Muscle layer of colon (tissue), 2 donors: ENCODE measurements around the gene CPA3.

Source experiments
- H3K27ac ChIP-seq: one replicate; pipeline ENCODE4 v1.7.0; 2013; ENCODE audit warnings: low read depth, mild to moderate bottlenecking, low read length, moderate library complexity
- H3K27me3 ChIP-seq, 2 donors: one replicate each; pipeline ENCODE4 v1.7.0; 2013; ENCODE audit warnings: low read length in 2 of 2, mild to moderate bottlenecking in 2 of 2; ENCODE audit not compliant: insufficient read depth in 2 of 2, control insufficient read depth in 1 of 2
- H3K36me3 ChIP-seq: one replicate; pipeline ENCODE4 v1.7.0; 2013; ENCODE audit warnings: mild to moderate bottlenecking, low read length; ENCODE audit not compliant: insufficient read depth
- H3K4me1 ChIP-seq: one replicate; pipeline ENCODE4 v1.7.0; 2013; ENCODE audit warnings: mild to moderate bottlenecking, low read length; ENCODE audit not compliant: insufficient read depth
- H3K4me3 ChIP-seq, 2 donors: one replicate each; pipeline ENCODE4 v1.7.0; 2013; ENCODE audit warnings: low read length in 2 of 2, low read depth in 1 of 2, mild to moderate bottlenecking in 1 of 2, moderate library complexity in 1 of 2
- H3K9ac ChIP-seq: one replicate; pipeline ENCODE4 v1.7.0; 2013; ENCODE audit warnings: low read length
- H3K9me3 ChIP-seq: one replicate; pipeline ENCODE4 v1.7.0; 2013; ENCODE audit warnings: mild to moderate bottlenecking, low read length
- donor health status: abdominal sarcoma.
- donor health status: Adenocarcinoma of cecum.

The CPA3 gene

DNA sequence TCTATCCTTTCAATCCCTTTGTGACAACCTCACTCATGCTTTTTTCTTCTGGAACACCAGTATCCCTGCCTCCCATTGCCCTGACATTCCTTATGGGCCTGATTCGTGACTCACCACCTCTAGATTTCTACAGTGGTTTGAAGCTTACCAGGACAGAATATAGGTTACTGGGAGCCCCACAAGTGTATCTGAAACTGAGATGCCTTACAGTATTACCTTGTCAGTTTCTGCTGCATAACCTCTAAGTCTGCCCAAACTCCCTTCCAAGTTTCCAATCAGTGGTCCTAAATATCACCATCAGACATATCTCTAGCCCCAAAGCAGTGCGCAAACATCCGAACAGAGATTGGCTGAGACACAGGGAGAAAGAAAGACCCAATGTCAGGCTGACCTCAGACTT is 31.9 kb upstream of the CPA3 start:
- Histone ChIP-seq H3K36me3 (no peaks in the 10 kb centered on the region), H3K4me1 (no peaks in the 10 kb centered on the region), H3K9me3 (no peaks in the 10 kb centered on the region), H3K4me3 (no peak overlapping the region), H3K9ac (no peak overlapping the region), H3K27ac (no peak overlapping the region), H3K27me3 (no peaks in the 10 kb centered on the region)

DNA sequence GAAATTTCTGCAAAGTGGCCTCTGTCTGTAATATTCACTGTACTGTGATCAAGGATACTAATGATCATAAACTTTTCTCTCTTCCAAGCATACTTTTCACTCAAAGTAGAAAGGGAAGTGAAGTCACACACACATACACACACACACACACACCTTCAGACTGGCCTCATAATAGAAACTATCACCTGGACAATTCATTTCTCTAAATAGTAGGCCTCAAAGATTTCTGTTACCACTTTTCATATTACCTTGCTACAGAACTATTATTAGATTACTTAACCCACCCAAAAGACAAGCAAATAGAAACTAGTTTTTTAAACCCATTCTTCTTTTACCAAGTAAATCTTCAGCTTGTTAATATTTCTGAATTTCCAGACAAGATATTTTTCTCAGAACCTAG is 25.3 kb upstream of the CPA3 start:
- Histone ChIP-seq H3K4me3 (no peak overlapping the region), H3K9ac (no peak overlapping the region), H3K4me1 (no peaks in the 10 kb centered on the region), H3K27me3 (no peaks in the 10 kb centered on the region), H3K36me3 (no peaks in the 10 kb centered on the region), H3K9me3 (no peaks in the 10 kb centered on the region), H3K27ac (no peak overlapping the region)

DNA sequence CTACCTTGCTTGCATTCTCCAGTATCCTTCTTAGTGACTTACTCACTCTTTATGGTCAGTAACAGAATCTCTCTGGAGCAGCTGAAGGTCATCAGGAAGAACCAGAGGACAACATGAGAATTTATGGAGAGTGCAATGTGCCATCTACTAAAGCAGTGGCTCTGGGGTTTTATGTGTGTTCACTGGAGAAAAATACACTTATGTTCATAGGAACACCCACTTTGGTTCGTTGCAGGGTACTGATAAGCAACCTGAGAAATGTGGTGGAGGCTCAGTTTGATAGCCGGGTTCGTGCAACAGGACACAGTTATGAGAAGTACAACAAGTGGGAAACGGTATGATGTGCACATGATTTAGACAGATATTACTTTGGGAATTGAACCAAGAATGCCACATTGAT is 24.6 kb upstream of the CPA3 start:
- no peak overlapping the region for H3K27ac ChIP-seq
- no peaks in the 10 kb centered on the region for H3K27me3 ChIP-seq
- no peaks in the 10 kb centered on the region for H3K36me3 ChIP-seq
- H3K4me1 ChIP-seq = no peaks in the 10 kb centered on the region
- H3K9me3 ChIP-seq = no peaks in the 10 kb centered on the region
- H3K9ac ChIP-seq = no peak overlapping the region
- no peak overlapping the region for H3K4me3 ChIP-seq

DNA sequence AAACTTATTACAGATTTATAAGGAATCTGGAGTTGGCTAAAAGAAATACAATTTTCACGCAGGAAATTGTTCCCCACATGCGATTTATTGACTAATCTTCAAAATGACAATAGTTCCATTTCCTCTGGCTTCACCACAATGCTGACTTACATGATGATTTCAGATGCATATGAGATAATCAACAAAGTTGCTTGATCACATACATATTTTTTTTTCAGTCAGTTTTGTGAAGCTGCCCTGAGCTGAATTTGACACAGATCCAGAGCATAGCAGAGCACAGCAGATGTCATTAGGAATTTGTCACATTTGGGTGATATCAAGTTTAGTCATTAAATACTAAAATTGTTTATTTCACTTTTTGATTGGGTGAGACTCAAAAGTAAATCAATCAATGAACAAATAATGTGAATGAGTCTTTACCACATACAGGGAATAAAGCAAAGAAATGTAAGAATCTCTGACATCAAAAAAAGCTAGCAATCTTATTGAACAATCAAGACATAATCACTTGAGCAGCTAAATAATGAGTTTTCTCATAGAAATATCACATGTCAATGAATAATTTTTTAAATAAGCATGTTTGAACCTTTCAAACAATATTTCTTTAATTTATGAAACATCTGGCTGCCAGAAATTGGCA is 19.2 kb upstream of the CPA3 start:
- Histone ChIP-seq H3K27me3 (no peaks in the 10 kb centered on the region), H3K9ac (no peak overlapping the region), H3K4me1 (no peaks in the 10 kb centered on the region), H3K4me3 (no peak overlapping the region), H3K36me3 (no peaks in the 10 kb centered on the region), H3K9me3 (no peaks in the 10 kb centered on the region), H3K27ac (no peak overlapping the region)

DNA sequence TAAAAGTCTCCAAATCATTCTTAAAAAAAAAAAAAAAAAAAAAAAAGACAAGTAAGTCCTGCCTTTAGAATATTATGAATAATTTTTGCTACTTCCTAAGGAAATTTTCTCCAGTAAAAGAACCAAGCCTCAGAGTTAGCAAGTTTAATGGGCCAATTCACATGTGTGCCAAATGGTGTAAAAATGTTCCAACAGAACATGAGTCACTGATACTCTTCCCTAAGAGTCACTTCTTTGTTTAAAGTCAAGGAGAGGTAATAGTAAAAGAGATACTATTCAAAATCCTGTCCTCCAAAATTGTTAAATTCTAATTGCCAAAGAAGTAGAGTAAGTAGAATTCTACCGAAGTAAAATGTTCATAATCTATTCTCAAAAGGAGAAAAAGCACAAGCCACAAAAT is 17.7 kb upstream of the CPA3 start:
- Histone ChIP-seq H3K9ac (no peak overlapping the region), H3K36me3 (no peaks in the 10 kb centered on the region), H3K27ac (no peak overlapping the region), H3K4me3 (no peak overlapping the region), H3K9me3 (no peaks in the 10 kb centered on the region), H3K4me1 (no peaks in the 10 kb centered on the region), H3K27me3 (no peaks in the 10 kb centered on the region)

DNA sequence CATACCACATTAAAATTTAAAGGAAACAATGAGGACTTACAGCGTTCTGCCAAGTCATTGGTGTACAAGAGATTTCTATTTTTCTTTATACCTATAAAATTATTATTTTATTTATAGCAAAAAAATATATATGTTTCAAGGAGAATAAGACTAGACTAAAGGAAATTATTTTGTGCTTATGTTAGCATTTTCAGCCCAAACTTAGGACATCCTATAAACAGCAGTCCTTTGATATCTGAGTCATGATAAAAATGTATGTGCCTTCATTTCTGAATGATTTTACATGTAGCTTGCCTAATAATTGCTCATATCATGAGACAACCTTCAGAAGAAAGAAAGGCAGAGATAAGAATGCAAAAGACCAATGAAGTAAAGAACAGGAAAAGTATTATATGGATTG is 16.7 kb upstream of the CPA3 start:
- no peak overlapping the region for H3K4me3 ChIP-seq
- no peak overlapping the region for H3K27ac ChIP-seq
- H3K9me3 ChIP-seq = no peaks in the 10 kb centered on the region
- H3K9ac ChIP-seq = no peak overlapping the region
- H3K27me3 ChIP-seq = no peaks in the 10 kb centered on the region
- H3K4me1 ChIP-seq = no peaks in the 10 kb centered on the region
- no peaks in the 10 kb centered on the region for H3K36me3 ChIP-seq

DNA sequence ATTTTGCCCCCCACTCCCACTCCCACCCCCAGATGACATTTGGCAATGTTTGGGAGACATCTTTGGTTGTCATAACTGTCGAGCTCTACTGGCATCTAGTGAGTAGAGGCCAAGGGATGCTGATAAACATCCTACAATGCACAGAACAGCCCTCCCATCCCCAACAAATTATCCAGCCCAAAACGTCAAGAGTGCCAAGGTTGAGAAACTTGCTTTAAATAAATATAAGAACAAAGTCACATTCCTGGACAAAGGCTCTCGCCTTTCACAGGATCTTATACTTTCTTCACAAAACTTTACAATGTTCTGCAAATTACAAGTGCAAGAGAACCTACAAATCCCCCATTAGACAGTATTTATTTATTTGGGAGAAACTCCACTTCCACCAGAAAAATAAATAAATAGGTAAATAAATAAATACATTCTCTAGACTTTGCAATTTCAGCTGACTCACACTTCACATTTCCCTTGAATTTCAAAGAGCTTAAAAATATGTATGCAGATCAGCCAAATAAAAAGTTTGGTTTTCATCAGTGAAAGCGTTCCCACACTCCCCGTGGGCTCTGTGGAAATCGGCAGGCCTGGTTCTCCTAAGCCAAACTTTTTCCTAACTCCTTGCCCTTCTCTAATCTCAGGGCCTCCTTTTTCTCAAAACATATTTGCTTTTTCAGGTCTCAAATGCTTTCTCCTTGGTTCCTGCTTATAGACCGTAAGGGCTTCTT is 12.7 kb upstream of the CPA3 start:
- Histone ChIP-seq H3K9ac (no peak overlapping the region), H3K9me3 (no peaks in the 10 kb centered on the region), H3K27ac (no peak overlapping the region), H3K27me3 (no peaks in the 10 kb centered on the region), H3K4me1 (no peaks in the 10 kb centered on the region), H3K4me3 (no peak overlapping the region), H3K36me3 (no peaks in the 10 kb centered on the region)

DNA sequence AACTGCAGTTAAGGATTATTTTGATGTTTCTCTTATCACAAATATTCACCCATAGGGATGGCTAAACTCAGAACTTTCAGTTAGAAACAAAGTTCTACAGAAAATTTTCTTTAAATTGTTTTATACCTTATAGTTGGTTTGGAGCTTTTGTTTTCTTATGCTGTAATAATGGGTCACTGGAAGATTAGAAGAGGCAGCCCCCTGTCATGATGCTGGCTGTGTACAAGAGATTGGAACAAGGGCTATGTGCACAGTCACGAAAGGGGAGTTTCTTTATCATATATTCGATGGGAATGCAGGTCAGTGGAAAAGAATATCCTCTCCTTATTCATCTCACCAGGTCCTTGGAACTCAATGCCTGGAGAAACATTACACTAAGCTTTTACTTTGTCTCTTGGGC is 12.0 kb upstream of the CPA3 start:
- Histone ChIP-seq H3K27me3 (no peaks in the 10 kb centered on the region), H3K9ac (no peak overlapping the region), H3K4me1 (no peaks in the 10 kb centered on the region), H3K27ac (no peak overlapping the region), H3K36me3 (no peaks in the 10 kb centered on the region), H3K9me3 (no peaks in the 10 kb centered on the region), H3K4me3 (no peak overlapping the region)

DNA sequence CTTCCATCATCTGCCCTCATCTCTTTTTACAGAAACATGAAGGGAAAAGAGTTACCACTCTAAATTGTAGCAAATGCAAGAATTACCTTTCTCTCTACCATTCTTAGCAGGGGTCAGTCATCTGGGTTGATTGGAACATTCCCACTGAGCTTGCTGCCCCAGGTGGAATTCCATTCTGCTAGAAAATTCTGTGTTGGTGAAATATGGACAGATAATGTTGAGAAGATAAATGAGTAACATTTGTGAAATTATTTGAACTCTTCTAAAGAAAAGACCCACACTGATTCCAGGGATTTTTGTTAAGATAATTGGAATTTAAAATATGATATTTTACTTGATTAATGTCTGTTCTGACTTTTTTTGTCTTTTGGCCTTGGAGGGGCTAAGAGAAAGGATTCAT is 11.0 kb upstream of the CPA3 start:
- no peaks in the 10 kb centered on the region for H3K36me3 ChIP-seq
- H3K9me3 ChIP-seq = no peaks in the 10 kb centered on the region
- no peaks in the 10 kb centered on the region for H3K27me3 ChIP-seq
- H3K4me3 ChIP-seq = no peak overlapping the region
- no peak overlapping the region for H3K27ac ChIP-seq
- H3K4me1 ChIP-seq = no peaks in the 10 kb centered on the region
- no peak overlapping the region for H3K9ac ChIP-seq

DNA sequence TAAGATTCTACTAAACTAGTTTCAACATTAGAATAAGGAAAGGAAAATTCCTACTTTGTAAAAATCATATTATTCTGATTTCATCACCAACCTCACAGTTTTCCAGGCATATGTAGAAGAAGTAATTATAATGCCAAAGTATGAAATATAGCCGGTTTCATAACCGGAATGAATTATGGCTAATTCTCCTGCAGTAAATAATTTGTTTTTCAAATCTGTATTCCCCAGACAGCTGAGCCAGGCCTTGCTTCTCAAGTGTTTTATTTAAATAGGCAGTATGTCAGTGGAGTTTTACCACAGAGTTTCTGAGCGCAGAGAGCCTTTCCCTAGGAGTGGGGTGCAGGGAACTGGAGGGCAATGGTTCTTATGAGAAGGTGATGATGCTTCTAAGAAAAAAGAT is 8.7 kb upstream of the CPA3 start:
- Histone ChIP-seq H3K4me3 (no peak overlapping the region), H3K36me3 (no peaks in the 10 kb centered on the region), H3K27me3 (no peaks in the 10 kb centered on the region), H3K27ac (no peak overlapping the region), H3K4me1 (no peaks in the 10 kb centered on the region), H3K9me3 (no peaks in the 10 kb centered on the region), H3K9ac (no peak overlapping the region)

DNA sequence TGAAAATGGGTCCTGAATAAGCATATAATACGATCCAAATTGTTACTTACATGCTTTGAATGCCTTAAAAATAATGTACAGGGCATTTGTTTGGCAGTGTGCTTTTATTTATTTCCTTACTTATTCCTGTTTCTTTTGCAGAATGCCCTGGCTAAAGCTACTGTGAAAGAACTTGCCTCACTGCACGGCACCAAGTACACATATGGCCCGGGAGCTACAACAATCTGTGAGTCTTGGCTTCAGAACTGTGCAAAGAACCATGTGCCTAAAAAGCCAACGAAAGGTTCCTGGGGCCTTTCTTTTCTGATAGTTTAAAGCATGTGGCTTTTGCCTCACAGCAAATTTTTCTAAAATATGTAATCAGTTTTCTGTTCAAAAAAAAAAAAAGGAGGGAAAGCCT is 7.8 kb upstream of the CPA3 start:
- Histone ChIP-seq H3K27ac (no peak overlapping the region), H3K27me3 (no peaks in the 10 kb centered on the region), H3K9ac (no peak overlapping the region), H3K4me1 (no peaks in the 10 kb centered on the region), H3K36me3 (no peaks in the 10 kb centered on the region), H3K4me3 (no peak overlapping the region), H3K9me3 (no peaks in the 10 kb centered on the region)

DNA sequence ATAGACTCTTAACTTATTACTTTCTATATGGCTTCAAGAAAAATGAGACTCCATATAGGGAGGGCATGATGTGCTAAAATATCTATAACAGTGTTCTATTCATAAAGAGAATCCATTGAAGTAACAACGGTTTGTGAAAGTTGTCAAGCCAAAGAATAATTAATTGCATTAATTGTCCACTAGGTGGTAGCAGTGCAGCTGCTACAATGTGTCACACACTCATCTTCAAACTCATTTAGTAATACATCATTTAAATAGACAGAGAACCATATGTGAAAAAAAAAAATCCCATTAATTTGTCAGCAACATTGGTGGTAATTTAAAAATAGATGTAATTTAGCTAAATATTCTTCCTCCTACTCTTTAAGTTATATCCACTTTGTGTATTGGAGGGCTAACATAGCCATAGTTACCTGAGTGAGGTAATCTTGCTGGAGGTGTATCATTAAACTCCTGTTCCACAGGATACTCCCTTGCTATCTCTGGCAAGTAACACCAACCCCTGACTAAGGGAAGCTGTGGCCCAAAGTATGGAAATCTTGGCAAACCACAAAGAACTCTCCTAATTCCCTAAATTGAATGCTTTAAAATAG is 3.7 kb upstream of the CPA3 start:
- Histone ChIP-seq H3K36me3 (no peaks in the 10 kb centered on the region), H3K27me3 (no peaks in the 10 kb centered on the region), H3K9ac (no peak overlapping the region), H3K4me3 (no peak overlapping the region), H3K9me3 (no peaks in the 10 kb centered on the region), H3K4me1 (no peaks in the 10 kb centered on the region), H3K27ac (no peak overlapping the region)
